ENCODE measurements around the gene CYTH2. TPM values are rescaled to one million over a fixed set of nuclear protein-coding genes. Genes with fewer than 3 reads are reported as not detected.

The CYTH2 gene
- total RNA-seq, 3 donors from 2014 or later = 30.7 to 36.2 (median 31.5) TPM

- peaks cover 21% of the 10 kb centered on the region for H3K27me3 Mint-ChIP-seq (ENCODE audit: low read depth)
- peaks cover 29% of the 10 kb centered on the region for H3K36me3 Mint-ChIP-seq (ENCODE audit: insufficient read depth)
- H3K4me1 Mint-ChIP-seq (ENCODE audit: low read depth) = peaks cover 35% of the 10 kb centered on the region
- H3K9me3 Mint-ChIP-seq = no peaks in the 10 kb centered on the region
- peak; percentile 95 to 96 for ATAC-seq
- peak; percentile 91 for DNase-seq
- H3K4me3 Mint-ChIP-seq = peak within 1 kb of the TSS; percentile 92
These were observed 23.3 kb upstream of the CYTH2 start, which contains the start of gene GRWD1 for GRCh38 chr19:48445606-48446481. GRWD1 (plus strand) TSS chr19:48445983; CDS start chr19:48446006, 23 bp downstream.

- Mint-ChIP-seq H3K9me3 (no peaks in the 10 kb centered on the region), H3K4me3 (peak overlapping the region; percentile 92), H3K4me1 (ENCODE audit: low read depth) (peaks cover 35% of the 10 kb centered on the region), H3K36me3 (ENCODE audit: insufficient read depth) (peaks cover 29% of the 10 kb centered on the region), H3K27me3 (ENCODE audit: low read depth) (peaks cover 18% of the 10 kb centered on the region)
- ATAC-seq = no peak
- no peak for DNase-seq
These were observed 22.6 kb upstream of the CYTH2 start for GRCh38 chr19:48446579-48446978.

GRCh38 chr19:48448563-48448962 lies 20.6 kb upstream of the CYTH2 start:
- no peaks in the 10 kb centered on the region for H3K9me3 Mint-ChIP-seq
- no peak for ATAC-seq

GRCh38 chr19:48450441-48450840 lies 18.7 kb upstream of the CYTH2 start:
- Mint-ChIP-seq H3K9me3 (no peaks in the 10 kb centered on the region), H3K4me1 (ENCODE audit: low read depth) (peaks cover 19% of the 10 kb centered on the region), H3K27me3 (ENCODE audit: low read depth) (no peaks in the 10 kb centered on the region), H3K4me3 (no peak overlapping the region), H3K36me3 (ENCODE audit: insufficient read depth) (peaks cover 44% of the 10 kb centered on the region)
- no peak for DNase-seq
- ATAC-seq = no peak

More at GRCh38 chr19:48448563-48448962, 20.6 kb upstream of the CYTH2 start:
- H3K36me3 Mint-ChIP-seq (ENCODE audit: insufficient read depth) = peaks cover 37% of the 10 kb centered on the region
- peaks cover 29% of the 10 kb centered on the region for H3K4me1 Mint-ChIP-seq (ENCODE audit: low read depth)
- DNase-seq = no peak
- H3K27me3 Mint-ChIP-seq (ENCODE audit: low read depth) = peaks cover 10% of the 10 kb centered on the region
- H3K4me3 Mint-ChIP-seq = peak overlapping the region; percentile 92

GRCh38 chr19:48450863-48451262 lies 18.3 kb upstream of the CYTH2 start:
- no peak for ATAC-seq

GRCh38 chr19:48451624-48452023 lies 17.5 kb upstream of the CYTH2 start:
- no peak for ATAC-seq
- Mint-ChIP-seq H3K4me1 (ENCODE audit: low read depth) (peaks cover 15% of the 10 kb centered on the region), H3K27me3 (ENCODE audit: low read depth) (no peaks in the 10 kb centered on the region), H3K36me3 (ENCODE audit: insufficient read depth) (peaks cover 42% of the 10 kb centered on the region), H3K9me3 (no peaks in the 10 kb centered on the region), H3K4me3 (no peak overlapping the region)
- no peak for DNase-seq

More at GRCh38 chr19:48450863-48451262, 18.3 kb upstream of the CYTH2 start:
- H3K4me3 Mint-ChIP-seq = no peak overlapping the region
- no peaks in the 10 kb centered on the region for H3K9me3 Mint-ChIP-seq
- no peak for DNase-seq
- H3K4me1 Mint-ChIP-seq (ENCODE audit: low read depth) = peaks cover 17% of the 10 kb centered on the region
- H3K27me3 Mint-ChIP-seq (ENCODE audit: low read depth) = no peaks in the 10 kb centered on the region
- peaks cover 44% of the 10 kb centered on the region for H3K36me3 Mint-ChIP-seq (ENCODE audit: insufficient read depth)

GRCh38 chr19:48452289-48453190 lies 16.6 kb upstream of the CYTH2 start:
- H3K4me1 Mint-ChIP-seq (ENCODE audit: low read depth) = peaks cover 12% of the 10 kb centered on the region
- no peaks in the 10 kb centered on the region for H3K9me3 Mint-ChIP-seq
- ATAC-seq = no peak
- DNase-seq = no peak
- H3K4me3 Mint-ChIP-seq = no peak overlapping the region
- H3K27me3 Mint-ChIP-seq (ENCODE audit: low read depth) = no peaks in the 10 kb centered on the region
- peaks cover 45% of the 10 kb centered on the region for H3K36me3 Mint-ChIP-seq (ENCODE audit: insufficient read depth)

- DNase-seq (no peak), ATAC-seq (no peak)
- H3K4me1 Mint-ChIP-seq (ENCODE audit: low read depth) = peaks cover 3% of the 10 kb centered on the region
- no peaks in the 10 kb centered on the region for H3K9me3 Mint-ChIP-seq
- no peaks in the 10 kb centered on the region for H3K27me3 Mint-ChIP-seq (ENCODE audit: low read depth)
- no peak overlapping the region for H3K4me3 Mint-ChIP-seq
- H3K36me3 Mint-ChIP-seq (ENCODE audit: insufficient read depth) = peaks cover 37% of the 10 kb centered on the region
These were observed 14.9 kb upstream of the CYTH2 start for GRCh38 chr19:48454150-48454730.

- Mint-ChIP-seq H3K4me1 (ENCODE audit: low read depth) (peaks cover 3% of the 10 kb centered on the region), H3K9me3 (no peaks in the 10 kb centered on the region), H3K4me3 (no peak within 1 kb of the TSS), H3K36me3 (ENCODE audit: insufficient read depth) (peaks cover 29% of the 10 kb centered on the region), H3K27me3 (ENCODE audit: low read depth) (no peaks in the 10 kb centered on the region)
- DNase-seq (no peak), ATAC-seq (no peak)
These were observed 13.8 kb upstream of the CYTH2 start, which contains the start of gene KCNJ14 for GRCh38 chr19:48455171-48455907. KCNJ14 (plus strand) TSS chr19:48455574; CDS start chr19:48461725, 6,151 bp downstream.

- H3K4me3 Mint-ChIP-seq = no peak overlapping the region
- no peaks in the 10 kb centered on the region for H3K27me3 Mint-ChIP-seq (ENCODE audit: low read depth)
- peak in 1 of 2 donors; percentile 7 for ATAC-seq
- no peaks in the 10 kb centered on the region for H3K9me3 Mint-ChIP-seq
- no peak for DNase-seq
- H3K36me3 Mint-ChIP-seq (ENCODE audit: insufficient read depth) = peaks cover 28% of the 10 kb centered on the region
- H3K4me1 Mint-ChIP-seq (ENCODE audit: low read depth) = peaks cover 3% of the 10 kb centered on the region
These were observed 13.1 kb upstream of the CYTH2 start for GRCh38 chr19:48455908-48456562.

- Mint-ChIP-seq H3K27me3 (ENCODE audit: low read depth) (no peaks in the 10 kb centered on the region), H3K4me1 (ENCODE audit: low read depth) (peaks cover 3% of the 10 kb centered on the region), H3K36me3 (ENCODE audit: insufficient read depth) (peaks cover 25% of the 10 kb centered on the region), H3K4me3 (no peak overlapping the region), H3K9me3 (no peaks in the 10 kb centered on the region)
- ATAC-seq = no peak
- DNase-seq = no peak
These were observed 12.3 kb upstream of the CYTH2 start for GRCh38 chr19:48456864-48457263.

GRCh38 chr19:48458016-48458415 lies 11.2 kb upstream of the CYTH2 start:
- Mint-ChIP-seq H3K4me1 (ENCODE audit: low read depth) (peaks cover 3% of the 10 kb centered on the region), H3K4me3 (no peak overlapping the region), H3K27me3 (ENCODE audit: low read depth) (no peaks in the 10 kb centered on the region), H3K9me3 (no peaks in the 10 kb centered on the region), H3K36me3 (ENCODE audit: insufficient read depth) (peaks cover 23% of the 10 kb centered on the region)
- DNase-seq (no peak), ATAC-seq (no peak)

GRCh38 chr19:48461651-48461981 lies 7.6 kb upstream of the CYTH2 start:
- ATAC-seq (no peak), DNase-seq (no peak)
- no peaks in the 10 kb centered on the region for H3K4me1 Mint-ChIP-seq (ENCODE audit: low read depth)
- H3K36me3 Mint-ChIP-seq (ENCODE audit: insufficient read depth) = peaks cover 20% of the 10 kb centered on the region
- H3K27me3 Mint-ChIP-seq (ENCODE audit: low read depth) = no peaks in the 10 kb centered on the region
- H3K9me3 Mint-ChIP-seq = no peaks in the 10 kb centered on the region
- H3K4me3 Mint-ChIP-seq = no peak overlapping the region
